A204.1 (cell line): Measurements from ENCODE around the gene CDHR3.

Experiments used
- FAIRE-seq: peaks from 2 replicates; lab custom pipeline; 2012; peaks lifted over from hg19 to GRCh38; lab: Jason Lieb, UNC

CDHR3 gene

GRCh38 chr7:106026101-106026500 is 63.0 kb downstream of the CDHR3 start:
- FAIRE-seq: no peak

DNA sequence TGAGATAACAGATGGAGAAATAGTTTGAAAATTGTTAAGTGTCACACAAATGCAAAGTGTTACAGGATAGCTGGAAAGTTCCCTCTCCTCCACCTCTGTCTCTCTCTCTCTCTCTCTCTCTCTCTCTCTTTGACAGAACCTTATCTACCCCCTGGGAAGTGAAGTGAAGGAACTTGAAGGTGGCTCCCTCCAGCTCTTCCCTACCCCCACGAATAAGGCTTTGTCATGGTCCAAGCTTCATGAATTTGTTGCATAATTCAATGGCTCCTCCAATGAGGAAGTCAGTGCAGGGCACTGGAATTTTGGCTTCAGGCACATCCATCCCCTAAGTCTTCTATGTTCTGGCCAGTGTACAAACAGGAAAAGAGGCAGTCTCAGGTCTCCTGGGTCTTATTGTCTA is 66.4 kb downstream of the CDHR3 start:
- FAIRE-seq: no peak

DNA sequence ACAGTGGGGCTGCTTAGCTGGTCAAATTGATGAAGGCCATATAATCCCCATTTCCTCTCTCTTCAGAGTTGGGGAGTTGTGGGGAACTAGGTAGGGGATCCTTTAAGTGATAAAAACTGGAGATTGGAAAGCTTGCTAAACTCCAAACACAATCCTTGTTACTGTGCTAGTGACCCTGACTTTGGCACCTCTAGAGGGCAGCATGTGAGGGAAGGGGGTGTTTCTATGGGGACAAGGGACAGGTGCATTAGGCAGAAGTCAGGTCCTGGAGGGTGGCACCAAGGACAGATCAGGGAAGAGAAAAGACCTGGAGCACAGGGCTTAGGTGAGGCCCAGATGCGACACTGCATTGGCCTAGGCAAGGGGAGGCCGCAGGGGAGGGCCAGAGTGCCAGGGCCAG is 66.9 kb downstream of the CDHR3 start:
- no peak for FAIRE-seq

GRCh38 chr7:106031300-106032035 is 68.4 kb downstream of the CDHR3 start:
- no peak for FAIRE-seq

GRCh38 chr7:106032295-106032694 is 69.2 kb downstream of the CDHR3 start:
- FAIRE-seq: no peak

DNA sequence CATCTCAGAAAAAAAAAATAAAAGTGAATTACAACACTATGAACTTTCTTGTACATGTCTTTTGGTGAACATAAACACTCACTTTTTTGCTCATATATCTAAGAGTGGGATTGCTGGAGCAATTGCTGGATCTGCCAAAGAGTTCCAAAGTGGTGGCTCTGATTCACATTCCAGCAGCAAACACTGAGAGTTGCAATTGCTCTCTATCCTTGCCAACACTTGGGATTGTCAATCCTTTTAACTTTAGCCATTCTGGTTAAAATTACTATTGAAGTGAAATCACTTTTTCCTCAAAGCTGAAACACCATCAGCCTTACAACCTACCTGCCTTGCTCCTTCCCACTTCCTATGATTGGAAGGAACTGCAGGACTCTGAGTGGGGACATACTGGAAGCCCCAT is 70.7 kb downstream of the CDHR3 start:
- no peak for FAIRE-seq

DNA sequence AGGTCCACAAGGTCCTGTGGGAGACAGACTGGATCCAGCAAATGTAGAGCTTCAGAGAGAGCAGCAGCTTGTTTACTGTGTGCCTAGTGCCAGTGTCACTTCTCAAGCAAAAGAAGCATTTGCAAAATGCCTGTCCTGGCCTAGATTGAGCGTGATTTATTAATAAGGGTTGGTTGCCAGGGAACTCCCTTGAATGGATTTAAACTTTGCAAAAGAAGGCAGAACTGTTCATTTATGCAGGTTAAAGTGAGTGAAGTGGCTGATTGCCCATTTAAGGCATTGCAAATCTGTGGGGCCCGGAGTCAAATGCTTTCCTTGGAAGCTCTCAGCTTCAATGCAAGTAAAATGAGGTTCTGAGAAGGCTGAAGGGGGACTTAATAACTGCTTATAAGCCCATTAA is 71.3 kb downstream of the CDHR3 start:
- FAIRE-seq: no peak

- no peak for FAIRE-seq
These were observed 72.5 kb downstream of the CDHR3 start for GRCh38 chr7:106035568-106035967.

DNA sequence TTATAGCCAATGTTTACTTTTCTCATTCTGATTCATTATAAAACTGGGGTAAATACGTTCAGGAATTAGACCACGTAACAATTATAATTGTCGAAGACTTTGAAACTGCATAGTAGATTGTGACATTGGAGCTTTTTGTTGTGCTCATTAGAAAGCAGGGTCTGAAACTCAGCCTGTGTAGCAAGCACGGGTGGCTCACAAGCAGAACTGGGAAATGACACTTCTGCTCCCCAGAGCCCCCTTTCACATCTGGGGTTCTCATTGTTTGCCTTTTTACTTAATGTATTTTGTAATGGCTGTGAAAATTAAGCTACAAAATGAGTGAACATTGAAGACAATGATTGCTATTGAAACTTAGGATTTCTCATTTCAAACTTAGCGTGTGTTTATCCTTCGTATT is 72.9 kb downstream of the CDHR3 start:
- FAIRE-seq: no peak

DNA sequence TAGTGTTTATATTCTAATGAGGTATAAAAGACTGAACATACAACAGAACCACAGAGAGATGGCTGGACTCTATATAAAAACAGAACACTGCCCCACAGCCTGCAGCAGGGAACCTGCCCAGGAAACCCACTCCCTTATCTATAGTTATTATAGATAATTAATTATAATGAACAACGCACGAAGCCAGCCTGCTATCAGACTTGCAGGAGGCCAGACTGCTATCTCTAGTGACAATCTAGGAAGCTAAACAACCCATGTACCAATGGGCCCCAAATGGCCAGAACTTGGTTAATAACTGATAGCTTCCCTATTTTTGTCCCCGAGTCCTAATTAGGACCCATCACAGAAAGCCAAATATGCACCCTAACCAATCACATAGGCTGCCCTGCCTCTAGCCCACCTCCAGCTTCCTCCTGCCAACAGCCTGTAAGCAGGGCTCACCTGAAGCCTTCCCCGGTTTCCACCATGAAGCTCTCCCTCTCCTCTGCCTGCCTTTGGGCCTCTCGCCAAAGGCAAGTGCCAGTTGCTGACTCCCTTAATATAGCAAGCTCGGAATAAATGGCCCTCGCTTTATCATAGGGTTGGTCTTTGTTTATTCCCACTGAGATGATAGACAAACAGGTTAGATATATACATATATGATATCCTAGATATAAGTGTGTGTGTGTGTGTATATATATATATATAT is 74.6 kb downstream of the CDHR3 start:
- no peak for FAIRE-seq

DNA sequence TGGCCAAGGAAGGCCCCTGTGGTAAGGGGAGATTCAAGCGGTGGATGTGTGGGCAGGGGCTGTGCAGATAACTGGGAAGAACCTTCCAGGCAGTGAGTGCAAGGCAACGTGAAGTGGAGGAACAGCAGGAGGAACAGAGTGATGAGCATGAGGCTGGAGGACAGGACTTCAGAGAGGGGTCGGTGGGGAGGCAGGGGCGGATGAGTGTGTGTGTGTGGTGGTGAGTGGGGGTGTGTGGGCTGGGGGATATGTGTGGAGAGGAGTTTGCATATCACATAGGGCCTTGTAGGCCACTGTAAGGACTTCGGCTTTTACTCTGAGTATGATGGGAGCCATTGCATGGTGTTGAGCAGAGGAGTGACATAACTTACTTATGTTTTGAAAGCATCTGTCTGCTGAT is 75.2 kb downstream of the CDHR3 start:
- no peak for FAIRE-seq

- FAIRE-seq: no peak
These were observed 75.9 kb downstream of the CDHR3 start for GRCh38 chr7:106038916-106039315.

DNA sequence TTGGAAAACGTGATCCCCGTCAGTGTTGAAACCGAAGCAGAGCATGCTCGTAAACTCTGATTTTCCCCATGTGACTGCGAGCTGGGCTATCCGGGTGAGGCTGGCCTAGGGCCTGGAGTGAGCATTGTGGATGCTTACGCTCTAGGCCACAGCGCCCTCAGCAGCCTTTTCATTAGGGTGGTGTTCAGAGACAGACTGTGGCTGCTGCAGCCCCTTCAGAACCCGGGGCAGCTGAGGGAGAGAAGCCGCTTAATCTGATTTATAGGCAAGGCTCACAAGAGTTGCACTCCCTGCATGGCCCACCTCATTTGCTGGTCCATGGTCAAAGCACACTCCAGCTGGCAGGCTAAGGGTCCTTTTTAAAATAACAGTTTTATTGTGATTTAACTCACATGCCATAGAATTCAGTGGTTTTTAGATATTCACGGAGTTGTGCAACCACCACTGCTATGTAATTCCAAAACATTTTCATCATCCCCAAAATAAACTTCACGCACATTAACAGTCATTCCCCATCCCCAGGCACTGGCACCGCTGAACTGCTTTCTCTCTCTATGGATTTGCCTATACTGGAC is 76.5 kb downstream of the CDHR3 start:
- no peak for FAIRE-seq

DNA sequence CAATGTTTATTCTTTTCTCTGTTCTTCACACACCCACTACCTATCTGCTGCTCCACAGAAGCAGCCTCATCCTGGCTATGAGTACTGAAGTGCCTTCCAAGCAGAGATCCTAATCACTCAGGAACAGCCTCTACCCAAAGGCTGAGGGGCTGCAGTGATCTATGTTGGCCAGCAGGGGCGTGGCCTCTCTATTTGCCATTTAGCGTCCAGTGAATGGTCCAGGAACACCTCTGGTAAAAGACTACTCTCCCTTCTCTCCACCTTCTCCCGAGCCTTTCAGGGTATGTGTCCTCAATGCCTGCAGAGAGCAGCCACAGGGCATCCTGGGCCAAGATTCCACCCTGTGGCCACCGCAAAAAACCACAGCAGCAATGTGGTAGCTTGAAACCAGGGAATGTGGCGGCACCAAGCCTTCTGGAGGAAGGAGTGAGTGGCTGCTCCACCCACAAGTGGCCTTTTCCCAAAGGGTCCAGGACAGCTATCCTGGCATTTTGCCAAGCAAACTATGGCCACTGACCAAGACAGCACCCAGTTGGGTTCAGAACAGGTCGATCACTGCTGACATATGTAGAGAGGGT is 78.2 kb downstream of the CDHR3 start:
- no peak for FAIRE-seq

DNA sequence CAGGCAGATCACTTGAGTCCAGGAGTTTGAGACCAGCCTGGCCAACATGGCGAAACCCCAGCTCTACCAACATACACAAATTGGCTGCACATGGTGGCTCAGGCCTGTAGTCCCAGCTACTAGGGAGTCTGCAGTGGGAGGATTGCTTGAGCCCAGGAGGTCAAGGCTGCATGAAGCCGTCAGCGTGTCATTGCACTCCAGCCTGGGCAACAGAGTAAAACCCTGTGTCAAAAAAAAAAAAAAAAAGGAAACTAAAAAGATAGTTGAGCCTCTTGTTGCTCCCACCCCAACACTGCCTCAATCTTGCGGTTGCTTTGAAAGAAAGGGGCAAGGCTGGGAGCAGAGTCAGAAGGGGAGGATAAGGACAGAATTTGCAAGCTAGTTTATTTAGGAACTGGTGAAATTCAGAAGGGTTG is 79.1 kb downstream of the CDHR3 start:
- FAIRE-seq: no peak

DNA sequence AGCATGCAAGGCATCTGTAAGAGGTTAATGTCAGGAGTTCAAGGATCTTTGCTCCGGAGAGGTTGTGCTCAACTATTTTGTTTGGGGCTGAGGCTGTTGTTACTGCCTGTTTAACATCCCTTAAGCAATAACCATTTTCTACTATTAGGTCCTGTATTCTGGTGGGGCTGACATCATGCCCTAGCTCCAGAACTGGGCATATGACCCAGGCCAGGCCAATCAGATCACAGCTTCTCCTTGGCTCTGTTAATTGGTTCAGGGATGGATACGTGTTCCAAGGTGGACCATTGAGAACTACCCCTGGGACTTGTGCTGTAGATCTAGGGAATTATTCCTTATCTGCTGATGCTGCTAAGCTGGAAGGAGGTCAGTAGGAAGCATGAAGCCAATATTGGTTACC is 82.1 kb downstream of the CDHR3 start:
- no peak for FAIRE-seq

DNA sequence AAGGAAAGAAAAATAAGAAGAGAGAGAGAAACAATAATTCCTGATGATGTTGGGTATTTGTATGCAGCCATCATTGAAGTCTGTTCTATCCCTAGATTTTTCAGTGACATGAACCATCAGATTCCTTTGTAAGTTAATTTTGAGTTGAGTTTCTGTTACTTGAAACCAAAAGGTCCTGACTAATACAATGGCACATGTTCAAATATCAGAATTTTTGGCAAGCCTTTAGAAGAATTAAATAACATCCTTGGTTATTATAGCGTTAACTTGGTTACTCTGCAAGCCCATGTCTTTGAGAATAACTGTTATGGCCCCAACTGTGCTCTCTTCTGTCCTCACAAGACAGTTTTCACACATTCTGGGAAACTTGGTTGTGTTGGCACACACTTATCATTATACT is 82.5 kb downstream of the CDHR3 start:
- no peak for FAIRE-seq

DNA sequence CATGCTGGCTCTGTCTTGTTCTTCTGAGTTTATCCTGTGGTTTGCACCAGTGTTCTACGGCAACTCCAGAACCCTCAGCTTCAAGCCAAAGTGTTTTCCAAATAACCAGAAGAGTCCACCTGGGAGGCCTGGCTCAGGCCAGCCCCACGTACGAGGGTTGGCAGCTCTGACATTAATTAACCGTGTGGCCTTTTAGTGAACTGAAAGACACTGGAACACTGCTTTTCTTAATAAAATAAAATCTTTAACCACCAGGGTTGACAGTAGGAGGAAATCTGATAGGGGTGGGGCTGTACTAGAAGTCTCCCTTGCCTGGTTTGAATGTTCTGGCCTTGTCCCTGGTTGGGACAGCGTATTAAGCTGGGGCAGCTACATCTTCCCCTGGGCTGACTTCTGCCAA is 84.1 kb downstream of the CDHR3 start:
- no peak for FAIRE-seq

DNA sequence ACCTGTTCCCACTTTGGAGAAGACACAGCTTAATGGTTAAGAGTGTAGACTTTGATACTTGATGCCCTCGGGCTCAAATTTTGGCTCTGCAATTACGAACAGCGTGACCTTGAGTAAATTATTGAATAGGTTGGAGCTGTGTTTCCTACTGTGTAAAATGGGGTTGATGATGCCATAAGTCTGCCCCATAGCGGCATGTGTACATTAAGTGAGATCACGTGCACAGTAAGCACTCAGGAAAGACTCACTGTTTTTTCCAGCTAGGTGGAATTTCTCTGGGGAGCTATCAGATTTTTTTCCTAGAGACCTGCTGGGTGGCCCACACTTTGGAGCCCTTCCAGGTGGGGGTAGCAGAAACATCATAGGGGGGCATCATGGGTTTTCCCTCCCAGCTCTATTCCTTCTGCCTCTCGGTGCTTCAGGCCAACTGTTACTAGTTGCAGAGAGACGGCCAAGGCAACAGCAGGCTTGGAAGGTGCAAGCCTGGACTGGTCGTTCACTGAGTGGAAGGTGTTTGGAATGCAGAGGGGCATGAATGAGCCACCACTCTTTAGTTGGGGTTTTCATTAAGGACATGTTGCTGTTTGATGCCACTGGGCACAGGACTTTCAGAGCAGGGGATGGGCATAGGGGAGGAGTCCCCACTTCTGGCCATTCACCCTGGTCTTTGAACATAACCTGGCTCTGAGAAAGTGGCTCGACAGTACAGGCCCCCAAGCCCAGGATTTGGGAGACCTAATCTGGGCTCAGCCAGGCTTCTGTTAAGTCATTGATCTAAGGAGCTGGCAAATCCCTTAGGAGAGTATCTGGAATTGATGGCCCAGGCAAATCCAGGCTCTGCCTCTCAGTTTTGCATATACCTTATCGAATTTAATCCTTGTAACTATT is 85.0 kb downstream of the CDHR3 start:
- FAIRE-seq: no peak

DNA sequence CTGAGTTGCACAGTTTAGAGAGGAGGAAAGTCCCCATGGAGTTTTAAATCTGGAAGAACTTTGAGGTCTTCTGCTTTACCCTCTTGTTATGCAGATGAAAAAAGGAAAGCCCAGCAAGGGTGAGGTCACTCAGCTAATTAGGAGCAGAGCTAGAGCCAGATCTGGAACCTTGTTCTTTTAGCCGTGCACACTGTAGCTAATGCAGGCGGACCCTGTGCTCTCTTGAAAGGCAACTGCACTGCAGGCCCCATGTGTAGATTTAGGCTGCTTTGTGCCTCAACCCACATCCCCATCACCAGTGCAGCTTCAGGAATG is 85.6 kb downstream of the CDHR3 start:
- FAIRE-seq: no peak

DNA sequence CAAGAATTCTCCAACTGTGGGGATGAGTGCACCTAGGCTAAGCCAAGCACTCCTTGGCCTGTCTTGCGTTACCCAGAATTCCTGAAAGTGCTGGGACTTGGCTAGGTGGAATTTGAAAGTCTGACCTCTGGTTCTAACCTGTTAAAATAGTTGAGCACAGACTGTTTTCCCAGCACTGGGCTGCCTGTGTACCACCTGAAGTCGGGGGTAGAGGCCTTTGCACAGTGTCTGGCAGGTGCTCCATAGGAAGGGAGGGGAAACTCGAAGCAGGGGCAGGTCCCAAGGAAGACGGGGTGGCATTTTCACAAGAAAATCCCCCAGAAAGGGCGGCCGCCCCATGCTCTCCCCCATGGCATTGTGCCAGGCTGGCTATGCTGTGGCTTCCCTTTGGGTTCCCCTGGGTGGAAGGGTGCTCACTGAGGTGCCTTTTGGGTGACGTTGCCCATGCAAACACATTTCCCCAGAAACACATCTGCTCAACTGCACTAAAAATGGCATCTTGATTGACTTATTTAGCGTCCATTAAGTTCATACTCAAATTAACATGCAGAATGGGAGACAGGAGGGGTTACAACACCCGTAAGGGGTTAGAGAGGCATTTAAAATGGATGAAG is 86.2 kb downstream of the CDHR3 start:
- no peak for FAIRE-seq
